Measurements from ENCODE around the gene PIP4K2A. TPM values are rescaled to one million over a fixed set of nuclear protein-coding genes. Genes with fewer than 3 reads are reported as not detected.
A peak's percentile ranks its signal among the peaks of the same experiment; 100 is the strongest.

Gene PIP4K2A
- total and polyA plus RNA-seq, 2 of the 13 experiments (the other 11 are each of a cell fraction or from before 2014, with no cell fraction given), result 9.1 to 22.6 TPM

DNA sequence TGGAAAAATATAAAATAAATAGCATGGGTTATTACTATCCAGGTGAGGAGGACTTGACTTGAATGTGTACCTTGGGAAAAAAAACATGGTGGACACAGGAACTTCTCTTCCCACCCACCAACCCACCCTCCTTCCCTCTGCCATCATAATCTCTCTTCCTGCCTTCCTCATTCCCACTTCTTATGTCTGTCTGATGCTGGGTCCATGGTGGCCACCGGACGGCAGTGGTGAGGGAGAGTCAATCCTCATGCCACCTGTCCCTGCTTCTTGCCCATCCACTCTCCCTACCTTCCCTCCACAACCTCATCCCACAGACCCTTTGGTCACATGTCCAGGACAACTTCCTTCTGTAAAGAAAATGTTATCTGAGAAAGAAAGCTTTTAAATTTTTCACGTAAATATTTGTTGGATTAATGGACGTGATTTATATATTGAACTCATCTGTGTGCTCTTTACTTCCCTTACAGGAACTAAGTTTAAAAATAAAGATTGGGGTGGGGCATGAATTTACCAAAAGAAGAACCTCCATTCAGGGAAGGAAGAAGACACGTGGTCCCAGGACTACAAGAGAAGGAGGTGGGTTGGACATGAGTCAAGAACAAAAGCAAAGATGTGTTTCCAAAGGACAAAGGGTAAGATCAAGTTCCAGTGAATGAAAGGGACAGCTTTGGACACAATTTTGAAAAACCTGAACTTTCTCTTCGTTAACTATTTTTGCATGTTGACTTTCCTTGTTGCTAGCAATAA lies 104.5 kb downstream of the PIP4K2A start:
- Histone ChIP-seq H4K20me1 (ENCODE audit: insufficient read depth, low read length) (no peaks in the 10 kb centered on the region), H3K27ac (ENCODE audit: extremely low read length, insufficient read depth, low read length) (no peak overlapping the region), H3K79me2 (ENCODE audit: insufficient read depth, low read length) (peaks cover 3% of the 10 kb centered on the region), H3K4me1 (ENCODE audit: insufficient read depth, low read length) (peaks cover 10% of the 10 kb centered on the region; the same call in 1 of the 2 replicates), H3K4me2 (ENCODE audit: low read depth, low read length) (no peak overlapping the region), H3K27me3 (ENCODE audit: control insufficient read depth in 1 of 2, insufficient read depth in 2 of 2, low read length in 2 of 2) (no peaks in the 10 kb centered on the region), H3K9ac (ENCODE audit: insufficient read depth, low read depth, low read length) (no peak overlapping the region), H3K9me3 (ENCODE audit: low read length) (no peaks in the 10 kb centered on the region), H3K4me3 (replicated peaks in 1 of 3; ENCODE audit: insufficient read depth in 1 of 3, low read depth in 2 of 3, low read length in 3 of 3) (no peak overlapping the region), H2AFZ (ENCODE audit: low read length) (no peak overlapping the region), H3K36me3 (replicated peaks in 1 of 2; ENCODE audit: control insufficient read depth in 1 of 2, insufficient read depth in 2 of 2, low read length in 2 of 2) (peaks cover 4 to 6% of the 10 kb centered on the region in 2 experiments; a peak in 4 of 5 replicates)
- 81% methylated on average over 6 of the region's 6 CpGs for WGBS (ENCODE audit: low lambda C conversion rate)
- ChIA-PET CTCF (ENCODE audit: low intra/inter-chr PET ratio, low total read pairs) (no interaction called here), POLR2A (no interaction called here)
- no TSS peak for BruUV-seq (replicated peaks)
- in situ Hi-C loops (cut with HindIII; ENCODE audit: extremely low pct_ligation_motif_present, low pct_unique_long_range_greater_than_20kb) (loop anchor here (10.0 kb wide), 1 partner anchor 105 kb away; the partner anchor contains the start of gene PIP4K2A), intact Hi-C loops (cut with micrococcal nuclease; ENCODE audit: unreplicated experiment) (no loop called here)
- FAIRE-seq (no peak), ATAC-seq (no peak), DNase-seq (ENCODE audit: low spot score) (no peak)
- TF ChIP-seq ZNF564 (CRISPR knock-in tag; IDR thresholded peaks at IDR 0.05), result no peak
- TF ChIP-seq MATR3 (CRISPR knock-in tag; IDR thresholded peaks at IDR 0.05), result no peak
- TF ChIP-seq, protein P1, sequence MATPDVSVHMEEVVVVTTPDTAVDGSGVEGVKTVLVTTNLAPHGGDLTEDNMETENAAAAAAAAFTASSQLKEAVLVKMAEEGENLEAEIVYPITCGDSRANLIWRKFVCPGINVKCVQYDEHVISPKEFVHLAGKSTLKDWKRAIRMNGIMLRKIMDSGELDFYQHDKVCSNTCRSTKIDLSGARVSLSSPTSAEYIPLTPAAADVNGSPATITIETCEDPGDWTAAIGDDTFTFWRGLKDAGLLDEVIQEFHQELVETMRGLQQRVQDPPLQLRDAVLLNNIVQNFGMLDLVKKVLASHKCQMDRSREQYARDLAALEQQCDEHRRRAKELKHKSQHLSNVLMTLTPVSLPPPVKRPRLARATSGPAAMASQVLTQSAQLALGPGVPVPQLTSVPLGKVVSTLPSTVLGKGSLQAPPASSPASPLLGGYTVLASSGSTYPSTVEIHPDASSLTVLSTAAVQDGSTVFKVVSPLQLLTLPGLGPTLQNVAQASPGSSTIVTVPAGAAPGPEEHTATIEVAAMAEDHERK (CRISPR knock-in tag; IDR thresholded peaks at IDR 0.05; ENCODE audit: low read depth), result no peak
- TF ChIP-seq HOXA9 (CRISPR knock-in tag; IDR thresholded peaks at IDR 0.05; ENCODE audit: borderline replicate concordance), result no peak
- TF ChIP-seq STAG1 (CRISPR knock-in tag; IDR thresholded peaks at IDR 0.05), result peak; percentile 17; the same call in 1 of the 2 replicates
- TF ChIP-seq, protein P2, sequence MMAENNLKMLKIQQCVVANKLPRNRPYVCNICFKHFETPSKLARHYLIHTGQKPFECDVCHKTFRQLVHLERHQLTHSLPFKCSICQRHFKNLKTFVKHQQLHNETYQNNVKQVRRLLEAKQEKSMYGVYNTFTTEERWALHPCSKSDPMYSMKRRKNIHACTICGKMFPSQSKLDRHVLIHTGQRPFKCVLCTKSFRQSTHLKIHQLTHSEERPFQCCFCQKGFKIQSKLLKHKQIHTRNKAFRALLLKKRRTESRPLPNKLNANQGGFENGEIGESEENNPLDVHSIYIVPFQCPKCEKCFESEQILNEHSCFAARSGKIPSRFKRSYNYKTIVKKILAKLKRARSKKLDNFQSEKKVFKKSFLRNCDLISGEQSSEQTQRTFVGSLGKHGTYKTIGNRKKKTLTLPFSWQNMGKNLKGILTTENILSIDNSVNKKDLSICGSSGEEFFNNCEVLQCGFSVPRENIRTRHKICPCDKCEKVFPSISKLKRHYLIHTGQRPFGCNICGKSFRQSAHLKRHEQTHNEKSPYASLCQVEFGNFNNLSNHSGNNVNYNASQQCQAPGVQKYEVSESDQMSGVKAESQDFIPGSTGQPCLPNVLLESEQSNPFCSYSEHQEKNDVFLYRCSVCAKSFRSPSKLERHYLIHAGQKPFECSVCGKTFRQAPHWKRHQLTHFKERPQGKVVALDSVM (CRISPR knock-in tag; IDR thresholded peaks at IDR 0.05), result no peak
- TF ChIP-seq, protein P3, sequence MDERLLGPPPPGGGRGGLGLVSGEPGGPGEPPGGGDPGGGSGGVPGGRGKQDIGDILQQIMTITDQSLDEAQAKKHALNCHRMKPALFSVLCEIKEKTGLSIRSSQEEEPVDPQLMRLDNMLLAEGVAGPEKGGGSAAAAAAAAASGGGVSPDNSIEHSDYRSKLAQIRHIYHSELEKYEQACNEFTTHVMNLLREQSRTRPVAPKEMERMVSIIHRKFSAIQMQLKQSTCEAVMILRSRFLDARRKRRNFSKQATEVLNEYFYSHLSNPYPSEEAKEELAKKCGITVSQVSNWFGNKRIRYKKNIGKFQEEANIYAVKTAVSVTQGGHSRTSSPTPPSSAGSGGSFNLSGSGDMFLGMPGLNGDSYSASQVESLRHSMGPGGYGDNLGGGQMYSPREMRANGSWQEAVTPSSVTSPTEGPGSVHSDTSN (CRISPR knock-in tag; IDR thresholded peaks at IDR 0.05), result no peak
- no peak for TF ChIP-seq SOX13 (IDR thresholded peaks at IDR 0.05)
- no peak for TF ChIP-seq SOX13 (CRISPR knock-in tag; conservative IDR thresholded peaks at IDR 0.05 in 1 of 2, IDR thresholded peaks at IDR 0.05 in 1 of 2)
- TF ChIP-seq ZNF713 (CRISPR knock-in tag; IDR thresholded peaks at IDR 0.05), result no peak
- TF ChIP-seq MIXL1 (CRISPR knock-in tag; IDR thresholded peaks at IDR 0.05), result no peak
- TF ChIP-seq NFKBIZ (CRISPR knock-in tag; IDR thresholded peaks at IDR 0.05), result no peak
- TF ChIP-seq, protein P4, sequence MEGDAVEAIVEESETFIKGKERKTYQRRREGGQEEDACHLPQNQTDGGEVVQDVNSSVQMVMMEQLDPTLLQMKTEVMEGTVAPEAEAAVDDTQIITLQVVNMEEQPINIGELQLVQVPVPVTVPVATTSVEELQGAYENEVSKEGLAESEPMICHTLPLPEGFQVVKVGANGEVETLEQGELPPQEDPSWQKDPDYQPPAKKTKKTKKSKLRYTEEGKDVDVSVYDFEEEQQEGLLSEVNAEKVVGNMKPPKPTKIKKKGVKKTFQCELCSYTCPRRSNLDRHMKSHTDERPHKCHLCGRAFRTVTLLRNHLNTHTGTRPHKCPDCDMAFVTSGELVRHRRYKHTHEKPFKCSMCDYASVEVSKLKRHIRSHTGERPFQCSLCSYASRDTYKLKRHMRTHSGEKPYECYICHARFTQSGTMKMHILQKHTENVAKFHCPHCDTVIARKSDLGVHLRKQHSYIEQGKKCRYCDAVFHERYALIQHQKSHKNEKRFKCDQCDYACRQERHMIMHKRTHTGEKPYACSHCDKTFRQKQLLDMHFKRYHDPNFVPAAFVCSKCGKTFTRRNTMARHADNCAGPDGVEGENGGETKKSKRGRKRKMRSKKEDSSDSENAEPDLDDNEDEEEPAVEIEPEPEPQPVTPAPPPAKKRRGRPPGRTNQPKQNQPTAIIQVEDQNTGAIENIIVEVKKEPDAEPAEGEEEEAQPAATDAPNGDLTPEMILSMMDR (CRISPR knock-in tag; IDR thresholded peaks at IDR 0.05), result 0 out of 2 replicates have a peak, but pooled peaks have one; percentile 8
- no peak for TF ChIP-seq ZNF510 (CRISPR knock-in tag; IDR thresholded peaks at IDR 0.05; ENCODE audit: low read depth)
